Subcutaneous abdominal adipose tissue (tissue), 5 donors: ENCODE measurements around the gene ZNF274.

Experiments used
- H3K27ac ChIP-seq: one replicate; pipeline ENCODE4 v1.7.0; 2013; ENCODE audit warnings: low read depth, mild to moderate bottlenecking, inconsistent platforms, low read length, moderate library complexity
- H3K27me3 ChIP-seq, 5 donors: one replicate each; pipeline ENCODE4 v1.7.0; 2013; ENCODE audit warnings: low read length in 5 of 5, inconsistent platforms in 1 of 5; ENCODE audit not compliant: control insufficient read depth in 5 of 5, insufficient read depth in 4 of 5
- H3K36me3 ChIP-seq, 5 donors: one replicate each; pipeline ENCODE4 v1.7.0; 2013; ENCODE audit warnings: low read length in 5 of 5; ENCODE audit not compliant: control insufficient read depth in 5 of 5, insufficient read depth in 5 of 5
- H3K4me1 ChIP-seq, 5 donors: one replicate each; pipeline ENCODE4 v1.7.0; 2013; ENCODE audit warnings: low read length in 5 of 5, mild to moderate bottlenecking in 3 of 5, moderate library complexity in 1 of 5; ENCODE audit not compliant: control insufficient read depth in 5 of 5, insufficient read depth in 5 of 5
- H3K4me3 ChIP-seq, 5 donors: one replicate each; pipeline ENCODE4 v1.7.0; 2013; ENCODE audit warnings: low read length in 5 of 5, low read depth in 1 of 5
- H3K9ac ChIP-seq, 5 donors: one replicate each; pipeline ENCODE4 v1.7.0; 2013; ENCODE audit warnings: low read length in 5 of 5, mild to moderate bottlenecking in 4 of 5, moderate library complexity in 3 of 5
- H3K9me3 ChIP-seq, 5 donors: one replicate each; pipeline ENCODE4 v1.7.0; 2013; ENCODE audit warnings: low read length in 5 of 5; ENCODE audit not compliant: control insufficient read depth in 5 of 5
- donor health status: healthy.
- donor health status: healthy.
- donor health status: healthy.
- donor health status: healthy.
- donor health status: healthy.

The ZNF274 gene

GRCh38 chr19:58209577-58209976 lies 26.7 kb downstream of the ZNF274 start:
- Histone ChIP-seq H3K27ac (no peak overlapping the region), H3K4me1 (no peaks in the 10 kb centered on the region), H3K9me3 (peaks cover 96 to 100% (median 99%) of the 10 kb centered on the region in 5 donors), H3K36me3 (peaks cover 43 to 82% (median 78%) of the 10 kb centered on the region in 5 donors), H3K27me3 (no peaks in the 10 kb centered on the region), H3K4me3 (peak overlapping the region; percentile 41 to 61 (median 61)), H3K9ac (no peak overlapping the region)

- Histone ChIP-seq H3K4me3 (peak overlapping the region; percentile 11 to 45 (median 36)), H3K4me1 (no peaks in the 10 kb centered on the region), H3K9ac (no peak overlapping the region), H3K9me3 (peaks cover 91 to 100% (median 99%) of the 10 kb centered on the region in 5 donors), H3K27ac (no peak overlapping the region), H3K27me3 (no peaks in the 10 kb centered on the region), H3K36me3 (peaks cover 26 to 64% (median 56%) of the 10 kb centered on the region in 5 donors)
Measured at GRCh38 chr19:58212336-58213074, 29.6 kb downstream of the ZNF274 start.

DNA sequence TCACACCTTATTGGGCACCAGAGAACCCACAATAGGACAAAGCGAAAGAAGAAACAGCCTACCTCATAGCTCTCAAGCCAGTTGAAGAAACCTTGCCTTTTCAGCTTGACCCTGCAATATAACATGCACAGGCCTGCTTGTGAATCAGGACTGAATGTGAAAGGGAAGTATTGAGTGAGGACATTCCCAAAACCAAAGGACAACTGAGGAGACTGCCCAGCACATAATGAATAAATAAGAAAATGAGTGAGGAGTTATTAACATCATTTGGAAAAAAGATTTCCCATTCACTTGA lies 30.2 kb downstream of the ZNF274 start:
- Histone ChIP-seq H3K9me3 (peaks cover 88 to 100% (median 98%) of the 10 kb centered on the region in 5 donors), H3K36me3 (peaks cover 26 to 59% (median 51%) of the 10 kb centered on the region in 5 donors), H3K4me1 (no peaks in the 10 kb centered on the region), H3K9ac (no peak overlapping the region), H3K4me3 (peak overlapping the region; percentile 11 to 45 (median 31)), H3K27me3 (no peaks in the 10 kb centered on the region), H3K27ac (no peak overlapping the region)

DNA sequence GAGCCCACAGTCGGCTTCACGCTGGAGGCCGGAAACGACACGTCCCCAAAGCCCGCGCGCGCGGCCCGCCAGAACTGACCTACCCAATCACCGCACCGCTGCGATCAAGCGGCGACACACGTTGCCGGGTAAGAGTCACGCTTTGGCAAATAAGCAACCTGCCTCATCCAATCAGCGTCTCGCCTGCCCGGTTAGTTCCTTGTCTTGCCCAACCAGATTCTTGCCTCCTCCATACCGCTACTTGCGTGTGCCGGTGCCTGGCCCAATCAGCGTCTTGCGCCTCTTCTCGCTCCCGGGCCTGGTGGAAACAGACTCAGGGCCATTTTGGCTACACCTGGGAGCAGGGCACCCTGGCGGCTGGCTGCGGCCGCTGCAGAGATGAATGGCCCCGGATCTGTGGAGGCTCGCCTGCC lies 34.2 kb downstream of the ZNF274 start:
- Histone ChIP-seq H3K4me3 (peak overlapping the region in 3 of 5 donors; percentile 0 to 53 (median 50)), H3K9me3 (peaks cover 52 to 76% (median 65%) of the 10 kb centered on the region in 5 donors), H3K36me3 (peaks cover 11 to 18% (median 14%) of the 10 kb centered on the region in 5 donors), H3K9ac (no peak overlapping the region), H3K27me3 (no peaks in the 10 kb centered on the region), H3K27ac (no peak overlapping the region), H3K4me1 (no peaks in the 10 kb centered on the region)

DNA sequence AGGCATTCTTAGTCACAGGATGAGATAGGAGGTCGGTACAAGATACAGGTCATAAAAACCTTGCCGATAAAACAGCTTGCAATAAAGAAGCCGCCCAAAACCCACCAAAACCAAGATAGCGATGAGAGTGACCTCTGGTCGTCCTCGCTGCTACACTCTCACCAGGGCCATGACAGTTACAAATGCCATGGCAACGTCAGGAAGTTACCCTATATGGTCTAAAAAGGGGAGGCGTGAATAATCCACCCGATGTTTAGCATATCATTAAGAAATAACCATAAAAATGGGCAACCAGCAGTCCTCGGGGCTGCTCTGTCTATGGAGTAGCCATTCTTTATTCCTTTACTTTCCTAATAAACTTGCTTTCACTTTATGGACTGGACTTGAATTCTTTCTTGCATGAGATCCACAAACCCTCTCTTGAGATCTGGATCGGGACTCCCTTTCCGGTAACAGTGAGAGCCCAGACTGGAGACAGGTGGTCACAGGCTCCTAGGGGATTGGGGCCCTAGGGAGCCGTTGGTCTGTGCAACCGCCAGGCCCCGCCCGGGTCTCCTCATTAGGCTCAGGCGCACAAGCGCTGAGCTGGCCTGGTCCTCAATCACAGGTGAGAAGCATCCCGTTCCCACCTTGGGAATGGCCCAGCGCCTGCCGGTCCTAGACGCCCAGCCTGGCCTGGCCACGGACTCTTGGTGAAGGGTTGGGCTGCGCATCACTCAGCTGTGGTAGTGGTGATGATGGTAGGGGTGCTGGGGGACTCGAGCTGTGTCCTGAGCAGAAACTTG lies 34.9 kb downstream of the ZNF274 start:
- peak overlapping the region in 3 of 5 donors; percentile 0 to 53 (median 50) for H3K4me3 ChIP-seq
- peaks cover 49 to 72% (median 58%) of the 10 kb centered on the region in 5 donors for H3K9me3 ChIP-seq

DNA sequence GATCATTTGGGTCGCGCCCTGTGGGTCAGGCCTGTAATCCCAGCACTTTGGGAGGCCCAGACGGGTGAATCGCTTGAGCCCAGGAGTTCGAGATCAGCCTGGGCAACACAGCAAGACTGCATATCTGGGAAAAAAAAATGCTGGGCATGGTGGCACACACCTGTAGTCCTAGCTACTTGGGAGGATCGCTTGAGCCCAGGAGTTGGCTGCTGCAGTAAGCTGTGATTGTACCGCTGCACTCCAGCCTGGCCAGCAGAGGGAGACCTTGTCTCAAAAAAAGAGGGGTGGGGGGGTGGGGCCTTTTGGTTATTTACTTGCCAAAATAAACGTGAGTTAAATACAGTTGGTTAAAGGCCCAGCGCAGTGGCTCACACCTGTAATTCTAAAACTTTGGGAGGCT lies 36.0 kb downstream of the ZNF274 start:
- H3K27me3 ChIP-seq = no peaks in the 10 kb centered on the region
- no peaks in the 10 kb centered on the region for H3K4me1 ChIP-seq
- H3K36me3 ChIP-seq = peaks cover 0 to under 1% (median 0%) of the 10 kb centered on the region in 5 donors
- H3K9ac ChIP-seq = no peak overlapping the region
- H3K9me3 ChIP-seq = peaks cover 40 to 65% (median 47%) of the 10 kb centered on the region in 5 donors
- no peak overlapping the region for H3K27ac ChIP-seq
- H3K4me3 ChIP-seq = no peak overlapping the region

More for the DNA sequence above, 34.9 kb downstream of the ZNF274 start:
- H3K27me3 ChIP-seq = no peaks in the 10 kb centered on the region
- H3K4me1 ChIP-seq = no peaks in the 10 kb centered on the region
- H3K27ac ChIP-seq = no peak overlapping the region
- no peak overlapping the region for H3K9ac ChIP-seq
- peaks cover 3 to 11% (median 8%) of the 10 kb centered on the region in 5 donors for H3K36me3 ChIP-seq

GRCh38 chr19:58227964-58228584 lies 45.2 kb downstream of the ZNF274 start:
- H3K27ac ChIP-seq = peak overlapping the region; percentile 62
- H3K4me3 ChIP-seq = peak overlapping the region; percentile 81 to 97 (median 83)
- peaks cover 1 to 36% (median 33%) of the 10 kb centered on the region in 5 donors for H3K9me3 ChIP-seq
- H3K9ac ChIP-seq = peak overlapping the region; percentile 74 to 92 (median 81)
- H3K36me3 ChIP-seq = peaks cover 4 to 31% (median 28%) of the 10 kb centered on the region in 5 donors
- no peaks in the 10 kb centered on the region for H3K27me3 ChIP-seq
- H3K4me1 ChIP-seq = peaks cover 3 to 21% (median 14%) of the 10 kb centered on the region in 5 donors

DNA sequence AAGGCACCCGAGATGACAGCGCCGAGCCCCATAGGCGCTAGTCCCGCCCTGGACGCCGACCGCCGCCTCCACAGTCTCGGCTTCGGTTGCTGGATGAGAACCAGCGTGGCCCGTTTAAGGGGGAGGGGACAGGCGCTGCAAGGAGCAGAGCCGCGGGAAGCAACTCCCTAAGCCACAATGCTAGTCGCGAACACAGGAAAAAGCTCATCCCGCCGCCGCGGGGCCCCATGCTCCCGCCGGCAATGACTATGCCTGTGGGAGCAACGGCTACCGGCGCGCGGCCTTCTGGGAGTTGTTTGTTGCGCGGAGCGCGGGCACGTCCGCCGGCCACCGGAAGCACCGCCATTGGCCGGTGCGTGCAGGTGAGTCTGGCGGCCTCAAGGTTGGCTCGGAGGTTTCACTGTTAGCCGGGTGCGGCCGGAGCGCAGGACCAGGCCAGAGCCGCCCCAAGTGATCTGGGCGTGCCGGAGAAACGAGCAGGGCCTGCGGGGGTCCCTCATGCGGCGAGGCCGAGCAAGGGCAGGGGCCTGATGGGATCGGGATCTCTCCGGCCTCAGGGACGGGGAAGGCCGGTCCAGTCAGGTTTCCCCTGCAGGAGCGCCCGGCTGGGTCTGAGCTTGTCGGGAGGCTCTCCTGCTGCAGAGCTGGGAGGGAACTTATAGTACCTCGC lies 45.9 kb downstream of the ZNF274 start, which contains the start of gene ZNF544:
ZNF544 (plus strand) TSS at position 330 of the 670 bp plus-strand sequence. CDS start 15,110 bp downstream, outside the sequence.
- no peaks in the 10 kb centered on the region for H3K27me3 ChIP-seq
- peaks cover 3 to 21% (median 14%) of the 10 kb centered on the region in 5 donors for H3K4me1 ChIP-seq
- peaks cover 2 to 40% (median 36%) of the 10 kb centered on the region in 5 donors for H3K9me3 ChIP-seq
- H3K9ac ChIP-seq = peak within 1 kb of the TSS; percentile 74 to 92 (median 81)
- peak within 1 kb of the TSS; percentile 81 to 97 (median 83) for H3K4me3 ChIP-seq
- peak within 1 kb of the TSS; percentile 62 for H3K27ac ChIP-seq
- H3K36me3 ChIP-seq = peaks cover 10 to 37% (median 31%) of the 10 kb centered on the region in 5 donors

- peaks cover 3 to 21% (median 14%) of the 10 kb centered on the region in 5 donors for H3K4me1 ChIP-seq
- H3K4me3 ChIP-seq = peak overlapping the region; percentile 61 to 97 (median 83)
- no peaks in the 10 kb centered on the region for H3K27me3 ChIP-seq
- peak overlapping the region in 3 of 5 donors; percentile 76 to 92 (median 85) for H3K9ac ChIP-seq
- H3K36me3 ChIP-seq = peaks cover 12 to 42% (median 36%) of the 10 kb centered on the region in 5 donors
- H3K9me3 ChIP-seq = peaks cover 4 to 45% (median 42%) of the 10 kb centered on the region in 5 donors
- no peak overlapping the region for H3K27ac ChIP-seq
Measured at GRCh38 chr19:58229255-58229639, 46.4 kb downstream of the ZNF274 start.
